Colonic mucosa (tissue), 4 donors: ENCODE results near the gene TFAP2D. TPM values are rescaled to one million over a fixed set of nuclear protein-coding genes. Genes with fewer than 3 reads are reported as not detected.
A peak's percentile ranks its signal among the peaks of the same experiment; 100 is the strongest.

ENCODE experiments used
- DNase-seq: peaks from one replicate; pipeline ENCODE4 v3.0.0-alpha.2; 2020
- H3K27ac ChIP-seq: fragments of 200-600 bp; one replicate; pipeline ENCODE4 v1.8.0; 2021
- H3K27me3 ChIP-seq: fragments of 200-600 bp; one replicate; pipeline ENCODE4 v1.8.0; 2021
- H3K36me3 ChIP-seq: fragments of 200-600 bp; one replicate; pipeline ENCODE4 v1.8.0; 2021
- H3K4me1 ChIP-seq: fragments of 200-600 bp; one replicate; pipeline ENCODE4 v1.8.0; 2021; ENCODE audit warnings: mild to moderate bottlenecking
- H3K4me3 ChIP-seq: fragments of 200-600 bp; one replicate; pipeline ENCODE4 v1.8.0; 2021
- H3K9ac ChIP-seq, 2 donors: one replicate each; pipeline ENCODE4 v1.7.0; 2013; ENCODE audit warnings: control low read depth in 2 of 2, low read depth in 2 of 2, low read length in 2 of 2
- H3K9me3 ChIP-seq: fragments of 200-600 bp; one replicate; pipeline ENCODE4 v1.8.0; 2021
- intact Hi-C: fragments of 100-400 bp; cut with DNase I; formaldehyde crosslinking; loops from one replicate; pipeline ENCODE4 v1.14.1; 2022
- total RNA-seq, 2 donors: library from RNA; stranded (reverse); fragmentation: NEBNext Ultra II Directional in 1 of 2; extraction: Animal tissue kit (Norgen Biotek cat#: 25700) in 1 of 2; gene quantifications; one replicate each; pipeline ENCODE4 v1.2.1, GENCODE V29; 2021
- TF ChIP-seq, protein P1 (sequence below): fragments of 200-600 bp; IDR thresholded peaks from one replicate; pipeline ENCODE4 v1.8.0; 2022; ENCODE audit warnings: antibody characterized with exemption, mild to moderate bottlenecking
- donor health status: healthy.
- donor health status: DM: no; HTN: no; CAD: no.
- donor health status: DM: no; HTN: no; CAD: no.

TFAP2D gene
- total RNA-seq, 2 donors from 2014 or later: not detected

DNA sequence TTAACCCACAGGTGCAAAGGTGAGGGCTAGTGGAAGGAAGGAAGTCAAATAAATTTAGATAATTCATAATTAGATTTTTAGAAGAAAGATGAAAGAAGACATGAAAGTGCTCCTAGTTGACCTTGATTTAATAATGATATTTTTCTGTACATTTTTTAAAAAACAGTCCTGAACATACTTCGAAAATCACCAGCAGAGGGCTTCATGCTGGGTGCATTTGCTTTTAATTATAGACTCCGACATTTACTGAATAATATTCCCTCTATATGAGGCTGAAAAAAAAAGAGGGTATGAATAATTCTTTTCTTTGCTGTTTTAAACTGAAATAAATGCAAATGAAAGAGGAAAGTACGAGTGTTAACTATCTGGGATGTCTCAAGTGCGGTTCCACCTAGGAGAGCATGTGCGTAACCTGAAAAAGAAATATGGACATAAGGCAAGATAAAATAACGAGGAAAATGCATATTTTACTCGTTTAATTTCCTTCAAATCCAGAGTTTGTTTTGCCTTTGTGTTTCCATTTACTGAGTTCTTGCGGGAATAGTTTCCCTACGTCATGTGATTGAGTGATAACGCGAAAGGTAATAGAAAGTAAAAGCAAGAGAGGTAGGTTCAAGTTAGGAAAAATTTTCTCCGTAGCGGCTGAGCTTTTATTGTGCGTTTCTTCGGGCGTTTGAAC, 102.2 kb downstream of the TFAP2D start:
- no peak overlapping the region for H3K9ac ChIP-seq
- no peak for DNase-seq
- H3K9me3 ChIP-seq: no peaks in the 10 kb centered on the region
- H3K4me1 ChIP-seq: no peaks in the 10 kb centered on the region
- peak overlapping the region; percentile 40 for H3K4me3 ChIP-seq
- TF ChIP-seq, protein P1, sequence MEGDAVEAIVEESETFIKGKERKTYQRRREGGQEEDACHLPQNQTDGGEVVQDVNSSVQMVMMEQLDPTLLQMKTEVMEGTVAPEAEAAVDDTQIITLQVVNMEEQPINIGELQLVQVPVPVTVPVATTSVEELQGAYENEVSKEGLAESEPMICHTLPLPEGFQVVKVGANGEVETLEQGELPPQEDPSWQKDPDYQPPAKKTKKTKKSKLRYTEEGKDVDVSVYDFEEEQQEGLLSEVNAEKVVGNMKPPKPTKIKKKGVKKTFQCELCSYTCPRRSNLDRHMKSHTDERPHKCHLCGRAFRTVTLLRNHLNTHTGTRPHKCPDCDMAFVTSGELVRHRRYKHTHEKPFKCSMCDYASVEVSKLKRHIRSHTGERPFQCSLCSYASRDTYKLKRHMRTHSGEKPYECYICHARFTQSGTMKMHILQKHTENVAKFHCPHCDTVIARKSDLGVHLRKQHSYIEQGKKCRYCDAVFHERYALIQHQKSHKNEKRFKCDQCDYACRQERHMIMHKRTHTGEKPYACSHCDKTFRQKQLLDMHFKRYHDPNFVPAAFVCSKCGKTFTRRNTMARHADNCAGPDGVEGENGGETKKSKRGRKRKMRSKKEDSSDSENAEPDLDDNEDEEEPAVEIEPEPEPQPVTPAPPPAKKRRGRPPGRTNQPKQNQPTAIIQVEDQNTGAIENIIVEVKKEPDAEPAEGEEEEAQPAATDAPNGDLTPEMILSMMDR: no peak
- intact Hi-C loops: loop anchor here (5.0 to 10.0 kb wide), 6 partner anchors 539 to 1209 kb away; no protein-coding TSS in a partner anchor
- no peak overlapping the region for H3K27ac ChIP-seq
- no peaks in the 10 kb centered on the region for H3K36me3 ChIP-seq
- H3K27me3 ChIP-seq: peaks cover 40% of the 10 kb centered on the region

- Histone ChIP-seq H3K9ac (no peak overlapping the region), H3K27ac (no peak overlapping the region), H3K4me3 (peak overlapping the region; percentile 40), H3K9me3 (no peaks in the 10 kb centered on the region), H3K27me3 (peaks cover 46% of the 10 kb centered on the region), H3K36me3 (no peaks in the 10 kb centered on the region), H3K4me1 (no peaks in the 10 kb centered on the region)
- TF ChIP-seq, protein P1: peak; percentile 94
- intact Hi-C loops: loop anchor here (5.0 to 10.0 kb wide), 6 partner anchors 539 to 1209 kb away; no protein-coding TSS in a partner anchor
- peak; percentile 80 for DNase-seq
Measured at GRCh38 chr6:50816115-50816675, 102.9 kb downstream of the TFAP2D start.

GRCh38 chr6:50816947-50817645, 103.8 kb downstream of the TFAP2D start:
- peaks cover 53% of the 10 kb centered on the region for H3K27me3 ChIP-seq
- no peak overlapping the region for H3K27ac ChIP-seq
- no peaks in the 10 kb centered on the region for H3K9me3 ChIP-seq
- H3K4me3 ChIP-seq: no peak overlapping the region
- no peaks in the 10 kb centered on the region for H3K4me1 ChIP-seq
- DNase-seq: no peak
- H3K9ac ChIP-seq: no peak overlapping the region
- TF ChIP-seq, protein P1: no peak
- no peaks in the 10 kb centered on the region for H3K36me3 ChIP-seq
- intact Hi-C loops: loop anchor here (5.0 to 10.0 kb wide), 6 partner anchors 538 to 1208 kb away; no protein-coding TSS in a partner anchor

DNA sequence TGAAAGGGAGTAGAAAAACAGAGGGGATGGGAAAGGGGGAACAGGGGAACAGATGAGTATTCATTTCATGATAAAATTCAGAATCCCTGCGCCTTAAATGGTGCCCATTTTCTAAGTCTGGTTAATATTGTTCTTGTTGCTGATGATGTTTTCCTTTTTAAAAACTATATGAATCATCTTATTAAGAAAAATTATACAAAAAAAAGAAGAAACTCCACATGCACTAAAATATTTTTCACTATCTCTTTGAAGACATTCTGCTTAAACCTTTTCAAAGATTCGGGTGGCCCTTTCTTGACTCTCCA, 104.3 kb downstream of the TFAP2D start:
- TF ChIP-seq, protein P1: no peak
- no peaks in the 10 kb centered on the region for H3K36me3 ChIP-seq
- H3K27ac ChIP-seq: no peak overlapping the region
- peaks cover 57% of the 10 kb centered on the region for H3K27me3 ChIP-seq
- no peaks in the 10 kb centered on the region for H3K4me1 ChIP-seq
- DNase-seq: no peak
- intact Hi-C loops: loop anchor here (5.0 to 10.0 kb wide), 6 partner anchors 537 to 1207 kb away; no protein-coding TSS in a partner anchor
- H3K9ac ChIP-seq: no peak overlapping the region
- no peaks in the 10 kb centered on the region for H3K9me3 ChIP-seq
- no peak overlapping the region for H3K4me3 ChIP-seq

- no peak for DNase-seq
- no peak overlapping the region for H3K4me3 ChIP-seq
- no peaks in the 10 kb centered on the region for H3K4me1 ChIP-seq
- no peak overlapping the region for H3K27ac ChIP-seq
- no peaks in the 10 kb centered on the region for H3K36me3 ChIP-seq
- intact Hi-C loops: loop anchor here (5.0 to 10.0 kb wide), 6 partner anchors 537 to 1207 kb away; no protein-coding TSS in a partner anchor
- H3K9ac ChIP-seq: no peak overlapping the region
- peaks cover 61% of the 10 kb centered on the region for H3K27me3 ChIP-seq
- TF ChIP-seq, protein P1: no peak
- no peaks in the 10 kb centered on the region for H3K9me3 ChIP-seq
Measured at GRCh38 chr6:50818020-50818419, 104.7 kb downstream of the TFAP2D start.
